ENCODE results near the gene TWNK. TPM values are rescaled to one million over a fixed set of nuclear protein-coding genes. Genes with fewer than 3 reads are reported as not detected.

The TWNK gene
- total and polyA plus RNA-seq, 7 donors, result 11.0 to 29.0 (median 20.0) TPM

GRCh38 chr10:101008823-101009423, 21.6 kb downstream of the TWNK start:
- intact Hi-C loops (cut with DNase I), result no loop called here
- H3K4me1 ChIP-seq, result peaks cover 18% of the 10 kb centered on the region
- H3K27ac ChIP-seq, result no peak overlapping the region
- H3K27me3 ChIP-seq (ENCODE audit: insufficient read depth in 3 of 3, low read length in 2 of 3), result no peaks in the 10 kb centered on the region
- H3K9me3 ChIP-seq, result no peaks in the 10 kb centered on the region
- H3K4me3 ChIP-seq, result no peak overlapping the region
- TF ChIP-seq CTCF (IDR thresholded peaks at IDR 0.05), result no peak
- DNase-seq, result peak in 1 of 2 donors; percentile 44
- ATAC-seq, result no peak
- 74 to 78% (median 78%) methylated on average over 6 of the region's 6 CpGs for WGBS, 3 donors
- peaks cover 0 to 36% of the 10 kb centered on the region in 2 donors for H3K36me3 ChIP-seq (ENCODE audit: insufficient read depth in 1 of 2, low read depth in 1 of 2)

GRCh38 chr10:101010329-101010728, 23.0 kb downstream of the TWNK start:
- ATAC-seq, result no peak
- TF ChIP-seq CTCF (IDR thresholded peaks at IDR 0.05), result no peak
- no peak overlapping the region for H3K4me3 ChIP-seq
- no peak overlapping the region for H3K27ac ChIP-seq
- H3K27me3 ChIP-seq (ENCODE audit: insufficient read depth in 3 of 3, low read length in 2 of 3), result no peaks in the 10 kb centered on the region
- H3K4me1 ChIP-seq, result peaks cover 12% of the 10 kb centered on the region
- peak in 1 of 2 donors; percentile 56 for DNase-seq
- H3K36me3 ChIP-seq (ENCODE audit: insufficient read depth in 1 of 2, low read depth in 1 of 2), result peaks cover 0 to 22% of the 10 kb centered on the region in 2 donors
- no peaks in the 10 kb centered on the region for H3K9me3 ChIP-seq
- whole genome bisulfite sequencing, 3 donors, result 95 to 96% (median 96%) methylated on average over 22 of the region's 22 CpGs
- intact Hi-C loops (cut with DNase I), result loop anchor here (10.0 kb wide), 2 partner anchors 46 to 446 kb away; partner anchors contain the start of gene SEMA4G (in 1 of the 2)

GRCh38 chr10:101011517-101012423, 24.4 kb downstream of the TWNK start:
- peaks cover 12% of the 10 kb centered on the region for H3K4me1 ChIP-seq
- 74 to 79% (median 74%) methylated on average over 21 to 22 of the region's 22 CpGs for WGBS, 3 donors
- ATAC-seq (no peak), DNase-seq (peak in 1 of 2 donors; percentile 33)
- no peak overlapping the region for H3K4me3 ChIP-seq
- H3K27ac ChIP-seq, result no peak overlapping the region
- H3K27me3 ChIP-seq (ENCODE audit: insufficient read depth in 3 of 3, low read length in 2 of 3), result peaks cover 0 to 2% (median 0%) of the 10 kb centered on the region in 3 donors
- intact Hi-C loops (cut with DNase I), result loop anchor here (10.0 kb wide), 2 partner anchors 47 to 447 kb away; partner anchors contain the start of gene SEMA4G (in 1 of the 2)
- H3K36me3 ChIP-seq (ENCODE audit: insufficient read depth in 1 of 2, low read depth in 1 of 2), result peaks cover 0 to 8% of the 10 kb centered on the region in 2 donors
- no peaks in the 10 kb centered on the region for H3K9me3 ChIP-seq
- no peak for TF ChIP-seq CTCF (IDR thresholded peaks at IDR 0.05)

- Histone ChIP-seq H3K27me3 (ENCODE audit: insufficient read depth in 3 of 3, low read length in 2 of 3) (peaks cover 0 to 2% (median 0%) of the 10 kb centered on the region in 3 donors), H3K9me3 (no peaks in the 10 kb centered on the region), H3K36me3 (ENCODE audit: insufficient read depth in 1 of 2, low read depth in 1 of 2) (no peaks in the 10 kb centered on the region), H3K4me3 (no peak overlapping the region), H3K4me1 (peaks cover 6% of the 10 kb centered on the region), H3K27ac (peak overlapping the region; percentile 66)
- WGBS, 3 donors, result 20 to 23% (median 22%) methylated on average over 14 of the region's 14 CpGs
- intact Hi-C loops (cut with DNase I), result loop anchor here (10.0 kb wide), 2 partner anchors 48 to 448 kb away; partner anchors contain the start of gene SEMA4G (in 1 of the 2)
- DNase-seq (peak; percentile 89 to 92), ATAC-seq (peak; percentile 85 to 91 (median 88))
- TF ChIP-seq CTCF (IDR thresholded peaks at IDR 0.05), result peak; percentile 81
Observed at GRCh38 chr10:101012525-101013364, 25.4 kb downstream of the TWNK start.

Measured in psoas muscle (tissue), 8 donors.